Ovary (tissue), 9 donors: ENCODE data around the gene SHISA7. TPM values are rescaled to one million over a fixed set of nuclear protein-coding genes. Genes with fewer than 3 reads are reported as not detected.
"Not testable (repeated sequence)": the region's sequence is repeated elsewhere in the genome, so short reads cannot be mapped to it uniquely, and the experiment has no call there.

ENCODE experiments used
- DNase-seq, 5 donors: peaks; one replicate each; pipeline ENCODE4 v3.0.0-alpha.2; 2019 to 2020
- H3K27ac ChIP-seq, 2 donors: fragments of 200-600 bp; one replicate each; pipeline versions ENCODE4 v1.5.1 to v1.8.0; 2019 to 2022
- H3K27me3 ChIP-seq: fragments of 200-600 bp; one replicate; pipeline ENCODE4 v1.8.0; 2022
- H3K36me3 ChIP-seq: fragments of 200-600 bp; sonication (generic); one replicate; pipeline ENCODE4 v1.5.1; 2019
- H3K4me1 ChIP-seq: one replicate; pipeline ENCODE4 v1.8.1; 2013; ENCODE audit warnings: mild to moderate bottlenecking, moderate library complexity; ENCODE audit not compliant: insufficient read depth
- H3K4me3 ChIP-seq: fragments of 200-600 bp; sonication (generic); one replicate; pipeline ENCODE4 v1.5.1; 2017
- H3K9me3 ChIP-seq, 2 donors: fragments of 200-600 bp in 1 of 2; sonication (generic) in 1 of 2; one replicate each; pipeline versions ENCODE4 v1.5.1 to v1.8.1; 2013 to 2019; ENCODE audit warnings: mild to moderate bottlenecking in 1 of 2, moderate library complexity in 1 of 2
- CTCF ChIP-seq, 3 donors: fragments of 450-650 bp in 2 of 3; fragments of 200-600 bp in 1 of 3; IDR thresholded peaks; one replicate each; pipeline versions ENCODE4 v1.5.1 to v1.8.0; 2016 to 2022; ENCODE audit warnings: antibody characterized with exemption in 3 of 3, mild to moderate bottlenecking in 1 of 3
- EP300 ChIP-seq: sonication (generic); formaldehyde crosslinking; IDR thresholded peaks from one replicate; pipeline ENCODE4 v1.6.1; 2017; ENCODE audit warnings: antibody characterized with exemption
- POLR2A ChIP-seq: fragments of 450-650 bp; IDR thresholded peaks from one replicate; pipeline ENCODE4 v1.6.1; 2017; ENCODE audit warnings: antibody characterized with exemption, mild to moderate bottlenecking, moderate library complexity
- WGBS, 3 donors: extraction: QIAGEN DNeasy Blood & Tissue Kit in 1 of 3; methylation state at CpG; one replicate each; pipeline versions ENCODE4 v1.1.5 to v1.1.7; 2013 to 2017; 5-methylcytosine and 5-hydroxymethylcytosine counted together
- intact Hi-C, 4 donors: fragments of 100-400 bp; cut with DNase I; formaldehyde crosslinking; loops; one replicate each; pipeline versions ENCODE4 v1.11.0 to v1.15.1; 2022 to 2023
- polyA plus RNA-seq, 2 donors: library from polyadenylated mRNA; stranded (reverse); fragments of 200-250 nt in 1 of 2; fragments of 350-450 nt in 1 of 2; fragmentation: Illumina TruSeq in 1 of 2; extraction: RNeasy Lipid Tissue Mini Kit (QIAGEN cat#74804) in 1 of 2; gene quantifications; one replicate each; pipeline ENCODE4 v1.2.3, GENCODE V29; 2013 to 2014
- total RNA-seq, 7 donors: library from RNA; depleted of rRNA in 2 of 7; stranded (reverse); fragments of >200 nt in 2 of 7; fragmentation: NEBNext Ultra II Directional in 3 of 7; extraction: Animal tissue kit (Norgen Biotek cat#: 25700) in 3 of 7; gene quantifications; one replicate each; pipeline versions ENCODE4 v1.1.0 to v1.2.4, GENCODE V29; 2016 to 2023
- donor health status: DM: no; HTN: no; CAD: no; lungs with moderate emphysema.
- donor health status: DM: no; HTN: no; CAD: no.
- donor health status: Bipolar disorder and iron deficiency.
- donor health status: DM: yes; HTN: yes; CAD: no.
- donor health status: DM: no; HTN: no; CAD: no.
- donor health status: DM: yes; HTN: yes; CAD: no.

The SHISA7 gene
- total and polyA plus RNA-seq, 9 donors, result not detected

- no peak for DNase-seq
- intact Hi-C loops, result no loop called here
- Histone ChIP-seq H3K4me3 (no peak overlapping the region), H3K27ac (no peak overlapping the region), H3K27me3 (no peaks in the 10 kb centered on the region), H3K9me3 (no peaks in the 10 kb centered on the region), H3K4me1 (no peaks in the 10 kb centered on the region), H3K36me3 (no peaks in the 10 kb centered on the region)
- TF ChIP-seq POLR2A, result no peak
- TF ChIP-seq CTCF (IDR thresholded peaks at IDR 0.05), result no peak
- TF ChIP-seq EP300, result no peak
- WGBS, 3 donors, result 62 to 69% (median 69%) methylated on average over 3 of the region's 3 CpGs
Measured at GRCh38 chr19:55424518-55424917, 18.6 kb downstream of the SHISA7 start.

GRCh38 chr19:55423225-55424005 is 19.7 kb downstream of the SHISA7 start:
- Histone ChIP-seq H3K9me3 (no peaks in the 10 kb centered on the region), H3K4me3 (no peak overlapping the region), H3K4me1 (no peaks in the 10 kb centered on the region), H3K27me3 (no peaks in the 10 kb centered on the region), H3K36me3 (no peaks in the 10 kb centered on the region), H3K27ac (no peak overlapping the region)
- intact Hi-C loops, result no loop called here
- TF ChIP-seq POLR2A (no peak), EP300 (no peak), CTCF (IDR thresholded peaks at IDR 0.05) (no peak)
- no peak for DNase-seq
- WGBS, 3 donors, result 64 to 70% (median 68%) methylated on average over 13 of the region's 13 CpGs

- H3K36me3 ChIP-seq, H3K27ac ChIP-seq, H3K4me1 ChIP-seq, DNase-seq, H3K27me3 ChIP-seq, H3K9me3 ChIP-seq, H3K4me3 ChIP-seq, intact Hi-C loops: not testable (repeated sequence)
- 68 to 83% (median 74%) methylated on average over 4 of the region's 4 CpGs for WGBS, 3 donors
Measured at GRCh38 chr19:55421281-55421680, 21.8 kb downstream of the SHISA7 start.

GRCh38 chr19:55419624-55420236 is 23.4 kb downstream of the SHISA7 start:
- Histone ChIP-seq H3K4me1 (no peaks in the 10 kb centered on the region), H3K9me3 (no peaks in the 10 kb centered on the region), H3K36me3 (no peaks in the 10 kb centered on the region), H3K4me3 (no peak overlapping the region), H3K27ac (no peak overlapping the region), H3K27me3 (no peaks in the 10 kb centered on the region)
- no peak for DNase-seq
- intact Hi-C loops, result loop anchor here in 2 of 4 donors (5.0 to 10.0 kb wide), 4 partner anchors 85 to 945 kb away; partner anchors contain the start of genes BRSK1 (in 1 of the 2), CDC42EP5 (in 1 of the 2) and HSPBP1 (in 1 of the 2)
- 55 to 65% (median 63%) methylated on average over 5 of the region's 5 CpGs for WGBS, 3 donors
- TF ChIP-seq CTCF (IDR thresholded peaks at IDR 0.05) (no peak), POLR2A (no peak), EP300 (no peak)

- no peak overlapping the region for H3K4me3 ChIP-seq
- H3K4me1 ChIP-seq, result no peaks in the 10 kb centered on the region
- WGBS, 3 donors, result 42 to 50% (median 45%) methylated on average over 5 of the region's 5 CpGs
- no peak for TF ChIP-seq EP300
- TF ChIP-seq POLR2A, result no peak
- TF ChIP-seq CTCF (IDR thresholded peaks at IDR 0.05), result no peak
- H3K27me3 ChIP-seq, result no peaks in the 10 kb centered on the region
- intact Hi-C loops, result loop anchor here in 2 of 4 donors (5.0 to 10.0 kb wide), 4 partner anchors 86 to 944 kb away; partner anchors contain the start of genes BRSK1 (in 1 of the 2), CDC42EP5 (in 1 of the 2) and HSPBP1 (in 1 of the 2)
- DNase-seq, result no peak
- H3K36me3 ChIP-seq, result no peaks in the 10 kb centered on the region
- no peak overlapping the region for H3K27ac ChIP-seq
- H3K9me3 ChIP-seq, result no peaks in the 10 kb centered on the region
Measured at GRCh38 chr19:55419103-55419502, 24.0 kb downstream of the SHISA7 start.
